ENCODE data around the gene HLA-DMA. TPM values are rescaled to one million over a fixed set of nuclear protein-coding genes. Genes with fewer than 3 reads are reported as not detected.

Gene HLA-DMA
- total RNA-seq, 1 donor from 2014 or later = 2.1 TPM

DNA sequence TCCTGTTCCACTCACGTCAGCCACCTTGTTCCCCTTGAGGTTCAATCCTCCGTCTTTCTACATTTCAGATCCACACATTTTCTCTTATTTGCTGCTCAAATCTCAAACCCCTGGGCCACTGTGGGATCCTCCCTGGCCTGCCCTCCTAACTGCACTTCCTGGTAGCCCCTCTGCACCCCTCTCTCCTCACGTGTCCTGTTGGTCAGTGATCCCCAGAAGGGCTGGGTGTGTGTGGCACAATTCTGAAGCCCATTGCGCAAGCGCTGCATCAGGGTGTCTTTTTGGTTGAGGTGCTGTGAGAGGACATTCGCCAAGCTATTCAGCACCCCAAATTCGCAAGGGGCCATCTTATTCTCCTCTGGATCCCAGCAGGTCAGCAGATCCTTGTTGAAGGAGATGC is 14.4 kb downstream of the HLA-DMA start:
- Mint-ChIP-seq H3K36me3 (no peaks in the 10 kb centered on the region), H3K9me3 (no peaks in the 10 kb centered on the region), H3K4me1 (no peaks in the 10 kb centered on the region), H3K27me3 (ENCODE audit: low read depth) (peaks cover 69% of the 10 kb centered on the region), H3K27ac (no peak overlapping the region), H3K4me3 (no peak overlapping the region)
- TF ChIP-seq, protein P1, sequence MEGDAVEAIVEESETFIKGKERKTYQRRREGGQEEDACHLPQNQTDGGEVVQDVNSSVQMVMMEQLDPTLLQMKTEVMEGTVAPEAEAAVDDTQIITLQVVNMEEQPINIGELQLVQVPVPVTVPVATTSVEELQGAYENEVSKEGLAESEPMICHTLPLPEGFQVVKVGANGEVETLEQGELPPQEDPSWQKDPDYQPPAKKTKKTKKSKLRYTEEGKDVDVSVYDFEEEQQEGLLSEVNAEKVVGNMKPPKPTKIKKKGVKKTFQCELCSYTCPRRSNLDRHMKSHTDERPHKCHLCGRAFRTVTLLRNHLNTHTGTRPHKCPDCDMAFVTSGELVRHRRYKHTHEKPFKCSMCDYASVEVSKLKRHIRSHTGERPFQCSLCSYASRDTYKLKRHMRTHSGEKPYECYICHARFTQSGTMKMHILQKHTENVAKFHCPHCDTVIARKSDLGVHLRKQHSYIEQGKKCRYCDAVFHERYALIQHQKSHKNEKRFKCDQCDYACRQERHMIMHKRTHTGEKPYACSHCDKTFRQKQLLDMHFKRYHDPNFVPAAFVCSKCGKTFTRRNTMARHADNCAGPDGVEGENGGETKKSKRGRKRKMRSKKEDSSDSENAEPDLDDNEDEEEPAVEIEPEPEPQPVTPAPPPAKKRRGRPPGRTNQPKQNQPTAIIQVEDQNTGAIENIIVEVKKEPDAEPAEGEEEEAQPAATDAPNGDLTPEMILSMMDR (IDR thresholded peaks at IDR 0.05; ENCODE audit: unreplicated experiment) = no peak
- no peak for DNase-seq (ENCODE audit: low spot score in 2 of 2, unreplicated experiment in 2 of 2)

DNA sequence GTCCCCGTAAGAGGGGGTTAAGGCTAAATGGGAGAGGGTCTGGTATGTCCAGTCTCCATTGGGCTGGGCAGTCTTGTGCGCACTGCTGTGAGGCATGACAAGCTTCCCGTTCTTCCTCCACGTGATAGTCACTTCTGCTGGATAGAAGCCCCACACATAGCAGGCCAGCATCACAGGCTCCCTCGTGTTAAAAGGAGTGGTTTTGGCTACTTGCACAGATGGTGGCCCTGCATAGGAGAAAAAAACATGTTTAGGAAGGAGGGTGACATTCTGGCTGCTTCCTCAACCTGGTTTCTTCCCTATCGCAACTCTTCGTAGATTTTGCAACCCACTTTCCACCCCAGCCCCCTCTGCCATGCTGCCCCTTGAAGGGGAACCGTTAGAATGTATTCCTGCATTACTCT is 15.7 kb downstream of the HLA-DMA start:
- Mint-ChIP-seq H3K27ac (no peak overlapping the region), H3K36me3 (no peaks in the 10 kb centered on the region), H3K4me1 (no peaks in the 10 kb centered on the region), H3K9me3 (no peaks in the 10 kb centered on the region), H3K4me3 (no peak overlapping the region), H3K27me3 (ENCODE audit: low read depth) (peaks cover 70% of the 10 kb centered on the region)
- no peak for DNase-seq (ENCODE audit: low spot score in 2 of 2, unreplicated experiment in 2 of 2)
- TF ChIP-seq, protein P1 (IDR thresholded peaks at IDR 0.05; ENCODE audit: unreplicated experiment) = no peak

DNA sequence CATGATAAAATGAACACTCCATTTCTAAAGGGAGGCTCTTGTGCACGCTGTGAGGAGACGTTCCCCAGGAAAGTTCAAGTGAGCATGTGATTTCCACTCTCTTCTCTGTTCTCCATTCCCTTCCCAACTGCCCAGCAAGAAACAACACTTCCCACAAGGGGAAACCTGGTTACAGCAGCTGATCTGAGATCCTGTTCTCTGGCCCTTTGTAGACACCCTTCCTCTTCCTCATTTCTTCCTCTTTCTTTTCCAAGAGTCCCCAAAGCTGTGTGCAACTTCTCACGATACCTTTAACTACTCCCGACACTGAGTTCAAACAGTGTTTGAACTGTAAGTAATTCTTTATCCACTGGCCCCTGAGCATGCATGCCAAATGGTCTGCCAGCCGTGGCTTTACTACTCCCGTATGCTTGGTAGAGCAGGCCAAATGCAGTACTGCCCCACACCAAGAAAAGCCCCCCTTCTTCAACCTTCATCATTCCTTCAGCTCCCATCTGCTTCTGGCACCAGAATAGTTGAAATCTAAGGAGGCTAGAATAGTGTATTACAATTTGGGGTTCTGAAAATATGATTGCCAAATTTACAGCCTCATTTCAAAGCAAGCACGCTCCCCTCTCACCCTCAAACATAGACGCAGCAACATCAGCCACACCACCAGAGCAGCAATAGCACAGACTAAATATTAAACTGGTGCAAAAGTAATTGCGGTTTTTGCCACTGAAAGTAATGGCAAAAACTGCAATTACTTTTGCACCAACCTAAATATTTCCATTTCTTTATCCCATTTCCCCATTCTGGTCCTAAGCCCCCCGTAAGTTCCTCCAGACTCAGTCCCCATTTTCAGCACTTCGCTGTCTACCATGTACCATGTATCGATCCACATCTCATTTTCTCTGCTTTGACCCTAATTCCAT is 16.4 kb downstream of the HLA-DMA start:
- Mint-ChIP-seq H3K4me3 (no peak overlapping the region), H3K36me3 (no peaks in the 10 kb centered on the region), H3K9me3 (no peaks in the 10 kb centered on the region), H3K27me3 (ENCODE audit: low read depth) (peaks cover 74% of the 10 kb centered on the region), H3K27ac (no peak overlapping the region), H3K4me1 (no peaks in the 10 kb centered on the region)
- DNase-seq (ENCODE audit: low spot score in 2 of 2, unreplicated experiment in 2 of 2) = no peak
- TF ChIP-seq, protein P1 (IDR thresholded peaks at IDR 0.05; ENCODE audit: unreplicated experiment) = no peak

DNA sequence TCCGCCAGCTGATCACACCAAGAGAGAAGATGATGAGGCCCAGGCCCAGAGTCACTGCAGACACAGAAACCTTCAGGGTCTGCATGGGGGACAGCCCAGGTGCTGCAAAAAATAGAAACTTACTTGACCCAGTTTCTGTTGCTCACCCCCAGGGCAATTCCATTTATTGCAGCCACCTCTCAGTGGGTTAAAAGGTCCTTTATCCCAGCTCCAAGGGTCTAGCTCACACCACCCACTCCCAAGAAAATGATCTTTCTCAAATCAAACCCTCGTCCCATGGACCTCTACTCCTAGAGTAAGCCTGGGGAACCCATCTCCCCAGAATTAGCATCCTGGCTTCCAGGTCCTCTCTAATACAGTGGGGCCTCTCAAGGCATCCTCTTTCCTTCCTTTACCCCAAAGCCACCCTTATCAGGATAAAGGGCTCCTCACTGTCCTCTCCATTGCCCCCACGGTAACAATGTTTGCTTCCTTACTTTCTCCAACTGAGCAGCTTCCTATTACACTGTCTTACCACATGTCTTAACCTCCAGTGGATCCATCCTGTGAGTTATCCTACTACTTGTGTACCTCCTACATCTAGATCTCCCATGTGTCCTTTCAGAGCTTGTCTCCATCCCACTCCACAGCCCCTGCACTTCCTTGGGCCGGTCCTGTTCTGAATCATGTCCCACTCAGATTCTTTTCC is 17.2 kb downstream of the HLA-DMA start:
- Mint-ChIP-seq H3K27ac (no peak overlapping the region), H3K27me3 (ENCODE audit: low read depth) (peaks cover 77% of the 10 kb centered on the region), H3K36me3 (no peaks in the 10 kb centered on the region), H3K4me3 (no peak overlapping the region), H3K4me1 (no peaks in the 10 kb centered on the region), H3K9me3 (no peaks in the 10 kb centered on the region)
- DNase-seq (ENCODE audit: low spot score in 2 of 2, unreplicated experiment in 2 of 2) = no peak
- TF ChIP-seq, protein P1 (IDR thresholded peaks at IDR 0.05; ENCODE audit: unreplicated experiment) = no peak

DNA sequence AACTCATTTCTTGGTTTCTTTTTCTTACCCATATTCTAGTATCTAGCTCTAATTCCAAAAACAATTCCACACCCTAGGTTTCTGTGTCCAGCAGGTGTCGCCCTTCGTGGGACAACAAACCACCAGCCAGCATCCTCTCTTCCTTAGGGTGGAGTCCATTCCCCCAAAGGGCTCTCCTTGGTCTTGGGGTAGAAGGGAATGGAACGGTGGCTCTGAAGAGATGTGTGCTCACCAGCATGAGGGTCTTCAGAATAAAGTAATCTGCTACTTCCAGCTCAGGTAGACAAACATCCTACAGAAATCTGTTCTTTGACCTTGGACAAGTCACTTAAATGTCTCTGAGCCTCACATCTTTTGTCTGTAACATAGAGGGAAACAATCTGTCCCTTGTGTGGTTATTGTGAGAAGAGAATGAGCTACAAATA is 19.2 kb downstream of the HLA-DMA start:
- TF ChIP-seq, protein P1 (IDR thresholded peaks at IDR 0.05; ENCODE audit: unreplicated experiment) = peak; percentile 76
- peak; percentile 50 to 78 for DNase-seq (ENCODE audit: low spot score in 2 of 2, unreplicated experiment in 2 of 2)
- Mint-ChIP-seq H3K27ac (no peak overlapping the region), H3K9me3 (no peaks in the 10 kb centered on the region), H3K27me3 (ENCODE audit: low read depth) (peaks cover 83% of the 10 kb centered on the region), H3K4me3 (no peak overlapping the region), H3K36me3 (no peaks in the 10 kb centered on the region), H3K4me1 (no peaks in the 10 kb centered on the region)
